PC-9 (cell line): ENCODE data around the gene PRMT5. TPM values are rescaled to one million over a fixed set of nuclear protein-coding genes. Genes with fewer than 3 reads are reported as not detected.

Experiments used
- BruUV-seq: library from RNA; stranded (reverse); fragments of 400-500 nt; replicated peaks from 2 replicates; lab custom pipeline; 2021; lab: Mats Ljungman, UMichigan
- CTCF ChIA-PET: fragments of 300-600 bp; sonication (Branson Sonifier 250); formaldehyde crosslinking; loops from one replicate; lab custom pipeline; 2022; ENCODE audit warnings: antibody characterized with exemption; lab: Charles Lee
- POLR2A ChIA-PET: fragments of 300-600 bp; sonication (Branson Sonifier 250); formaldehyde crosslinking; loops from one replicate; lab custom pipeline; 2022; ENCODE audit warnings: antibody characterized with exemption; ENCODE audit not compliant: unreplicated experiment; lab: Charles Lee
- DNase-seq, 2 experiments: peaks; one replicate each; pipeline versions ENCODE4 v3.0.0 to v3.0.0-alpha.2; 2015 to 2022; ENCODE audit warnings: mixed read lengths in 1 of 2
- H2AFZ ChIP-seq: fragments of 200-600 bp; sonication (generic); 2 replicates; pipeline ENCODE4 v1.8.1; 2017; ENCODE audit warnings: antibody characterized with exemption
- H3F3A ChIP-seq: fragments of 200-600 bp; sonication (generic); 2 replicates; pipeline ENCODE4 v1.8.1; 2017; ENCODE audit warnings: antibody characterized with exemption, mild to moderate bottlenecking, low read depth; ENCODE audit not compliant: insufficient read depth
- H3K27ac ChIP-seq: fragments of 200-600 bp; sonication (generic); 2 replicates; pipeline ENCODE4 v1.6.1; 2016; ENCODE audit warnings: mixed run types
- H3K27me3 ChIP-seq: fragments of 200-600 bp; sonication (generic); 2 replicates; pipeline ENCODE4 v1.6.1; 2016; ENCODE audit warnings: low read depth, mixed run types; ENCODE audit not compliant: insufficient read depth
- H3K36me3 ChIP-seq: fragments of 200-600 bp; sonication (generic); 2 replicates; pipeline ENCODE4 v1.6.1; 2016; ENCODE audit warnings: low read depth, mixed run types
- H3K4me1 ChIP-seq: fragments of 200-600 bp; sonication (generic); replicated peaks from 2 replicates; pipeline ENCODE4 v1.6.1; 2016; ENCODE audit warnings: mixed run types; ENCODE audit not compliant: insufficient read depth
- H3K4me2 ChIP-seq: fragments of 200-600 bp; sonication (generic); 2 replicates; pipeline ENCODE4 v1.6.1; 2017; ENCODE audit warnings: mixed run types
- H3K4me3 ChIP-seq: fragments of 200-600 bp; sonication (generic); 2 replicates; pipeline ENCODE4 v1.6.1; 2016; ENCODE audit warnings: mixed run types
- H3K79me2 ChIP-seq: fragments of 200-600 bp; sonication (generic); 2 replicates; pipeline ENCODE4 v1.6.1; 2017; ENCODE audit warnings: low read depth, mixed run types
- H3K9me2 ChIP-seq: fragments of 200-600 bp; sonication (generic); 2 replicates; pipeline ENCODE4 v1.8.1; 2017; ENCODE audit warnings: mild to moderate bottlenecking; ENCODE audit not compliant: insufficient read depth
- H3K9me3 ChIP-seq: fragments of 200-600 bp; sonication (generic); 2 replicates; pipeline ENCODE4 v1.8.1; 2016; ENCODE audit warnings: low read depth; ENCODE audit not compliant: insufficient read depth
- H4K20me1 ChIP-seq: fragments of 200-600 bp; sonication (generic); 2 replicates; pipeline ENCODE4 v1.8.1; 2017; ENCODE audit not compliant: insufficient read depth
- CTCF ChIP-seq: fragments of 200-600 bp; sonication (generic); conservative IDR thresholded peaks from 2 replicates; pipeline ENCODE4 v1.6.1; 2017; ENCODE audit warnings: mixed run types, antibody characterized with exemption, mild to moderate bottlenecking, moderate library complexity
- EZH2 ChIP-seq: fragments of 200-600 bp; sonication (generic); IDR thresholded peaks from 2 replicates; pipeline ENCODE4 v1.8.0; 2017; ENCODE audit warnings: antibody characterized with exemption, low read depth
- intact Hi-C: fragments of 100-400 bp; cut with micrococcal nuclease; formaldehyde crosslinking; loops from one replicate; pipeline ENCODE4 v1.10.0; 2022; ENCODE audit not compliant: unreplicated experiment
- total RNA-seq: library from RNA; stranded (reverse); gene quantifications from 2 replicates; pipeline ENCODE4 v1.2.3, GENCODE V29; 2021

PRMT5 gene
- total RNA-seq, 1 experiment from 2014 or later: 73.2 TPM

DNA sequence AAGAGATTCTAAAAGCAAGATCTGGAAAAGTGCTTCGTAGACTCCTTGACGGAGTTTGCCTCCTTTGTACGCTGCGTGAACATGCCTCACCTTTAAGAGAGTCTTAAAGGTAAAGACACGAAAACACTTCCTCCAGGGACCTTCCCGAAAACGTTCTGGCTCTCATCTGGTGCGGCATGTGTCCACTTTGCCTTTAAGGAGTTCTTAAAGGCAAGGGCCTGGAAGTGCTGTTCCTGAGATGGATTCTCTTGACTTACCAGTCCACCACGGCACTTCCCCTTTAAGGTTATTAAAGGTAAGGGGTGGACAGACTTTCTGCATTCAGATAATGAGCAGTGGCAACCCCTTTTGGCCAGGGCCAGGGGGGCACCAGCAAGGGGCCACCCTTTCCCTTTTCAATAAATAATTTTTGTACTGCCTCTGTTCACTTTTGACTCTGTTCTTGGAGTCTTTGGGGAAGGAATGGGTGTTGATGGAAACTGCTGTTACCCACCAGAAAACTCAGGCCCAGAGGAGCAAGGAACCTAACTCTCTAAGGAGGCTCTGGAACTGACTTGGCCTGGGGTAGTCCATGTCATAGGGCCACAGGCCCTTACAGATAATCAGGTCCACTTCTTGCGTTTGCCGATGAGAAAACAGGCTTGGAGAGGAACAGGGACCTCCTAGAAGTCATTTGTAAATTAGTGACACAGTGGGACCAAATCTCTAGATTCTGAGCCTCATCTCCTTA lies 41.8 kb downstream of the PRMT5 start:
- no peak for TF ChIP-seq CTCF
- Histone ChIP-seq H2AFZ (peak overlapping the region; percentile 79), H3K36me3 (no peaks in the 10 kb centered on the region), H3K4me1 (peaks cover 7% of the 10 kb centered on the region; the same call in 1 of the 2 replicates), H3K27ac (peak overlapping the region; percentile 61), H3K9me2 (no peaks in the 10 kb centered on the region), H3K4me2 (peak overlapping the region; percentile 86), H3K9me3 (no peaks in the 10 kb centered on the region), H3K27me3 (no peaks in the 10 kb centered on the region), H3K79me2 (no peaks in the 10 kb centered on the region), H3F3A (peaks cover 5% of the 10 kb centered on the region; the same call in 1 of the 2 replicates), H4K20me1 (no peaks in the 10 kb centered on the region), H3K4me3 (peak overlapping the region; percentile 68)
- TSS peak; percentile 84 for BruUV-seq
- ChIA-PET POLR2A (no interaction called here), CTCF (interaction anchor here (1.0 kb wide), 1 partner anchor 60 kb away, joined by 4 read pairs; no protein-coding TSS in a partner anchor)
- intact Hi-C loops: loop anchor here (1.0 kb wide), 1 partner anchor 15 kb away; no protein-coding TSS in a partner anchor
- peak; percentile 64 to 88 for DNase-seq

- no peaks in the 10 kb centered on the region for H3K27me3 ChIP-seq
- H3K4me1 ChIP-seq: peaks cover 7% of the 10 kb centered on the region; the same call in 1 of the 2 replicates
- DNase-seq: peak; percentile 63 to 66
- CTCF ChIA-PET: interaction anchor here (1.0 kb wide), 1 partner anchor 60 kb away, joined by 4 read pairs; no protein-coding TSS in a partner anchor
- POLR2A ChIA-PET: interaction anchor here (0.6 to 0.7 kb wide), 2 partner anchors 60 to 99 kb away, joined by 3 to 5 read pairs; no protein-coding TSS in a partner anchor
- H3K4me3 ChIP-seq: peak overlapping the region; percentile 68
- no peaks in the 10 kb centered on the region for H3K9me2 ChIP-seq
- TF ChIP-seq CTCF: no peak; the same call in 1 of the 2 replicates
- no peak for TF ChIP-seq EZH2
- no TSS peak for BruUV-seq
- no peaks in the 10 kb centered on the region for H4K20me1 ChIP-seq
- peak overlapping the region; percentile 79 for H2AFZ ChIP-seq
- peak overlapping the region; percentile 61 for H3K27ac ChIP-seq
- peaks cover 5% of the 10 kb centered on the region; the same call in 1 of the 2 replicates for H3F3A ChIP-seq
- intact Hi-C loops: loop anchor here (1.0 kb wide), 1 partner anchor 14 kb away; no protein-coding TSS in a partner anchor
- no peaks in the 10 kb centered on the region for H3K79me2 ChIP-seq
- H3K9me3 ChIP-seq: no peaks in the 10 kb centered on the region
- peak overlapping the region; percentile 86 for H3K4me2 ChIP-seq
- H3K36me3 ChIP-seq: no peaks in the 10 kb centered on the region
Measured at GRCh38 chr14:22886500-22887259, 42.5 kb downstream of the PRMT5 start.

- TF ChIP-seq CTCF (no peak), EZH2 (no peak)
- Histone ChIP-seq H3K79me2 (no peaks in the 10 kb centered on the region), H3K4me1 (peaks cover 7% of the 10 kb centered on the region; the same call in 1 of the 2 replicates), H2AFZ (peak overlapping the region; percentile 79), H3K27me3 (no peaks in the 10 kb centered on the region), H3K4me3 (peak overlapping the region; percentile 68; the same call in 1 of the 2 replicates), H3K27ac (no peak overlapping the region), H3K4me2 (peak overlapping the region; percentile 86), H3K9me2 (no peaks in the 10 kb centered on the region), H3F3A (peaks cover 5% of the 10 kb centered on the region; the same call in 1 of the 2 replicates), H4K20me1 (no peaks in the 10 kb centered on the region), H3K36me3 (no peaks in the 10 kb centered on the region), H3K9me3 (no peaks in the 10 kb centered on the region)
- no peak for DNase-seq
- BruUV-seq: no TSS peak
- intact Hi-C loops: no loop called here
- ChIA-PET POLR2A (interaction anchor here (0.6 to 0.7 kb wide), 2 partner anchors 59 to 98 kb away, joined by 3 to 5 read pairs; no protein-coding TSS in a partner anchor), CTCF (no interaction called here)
Measured at GRCh38 chr14:22885975-22886374, 43.2 kb downstream of the PRMT5 start.
